ENCODE measurements around the gene IPO9.

The IPO9 gene

DNA sequence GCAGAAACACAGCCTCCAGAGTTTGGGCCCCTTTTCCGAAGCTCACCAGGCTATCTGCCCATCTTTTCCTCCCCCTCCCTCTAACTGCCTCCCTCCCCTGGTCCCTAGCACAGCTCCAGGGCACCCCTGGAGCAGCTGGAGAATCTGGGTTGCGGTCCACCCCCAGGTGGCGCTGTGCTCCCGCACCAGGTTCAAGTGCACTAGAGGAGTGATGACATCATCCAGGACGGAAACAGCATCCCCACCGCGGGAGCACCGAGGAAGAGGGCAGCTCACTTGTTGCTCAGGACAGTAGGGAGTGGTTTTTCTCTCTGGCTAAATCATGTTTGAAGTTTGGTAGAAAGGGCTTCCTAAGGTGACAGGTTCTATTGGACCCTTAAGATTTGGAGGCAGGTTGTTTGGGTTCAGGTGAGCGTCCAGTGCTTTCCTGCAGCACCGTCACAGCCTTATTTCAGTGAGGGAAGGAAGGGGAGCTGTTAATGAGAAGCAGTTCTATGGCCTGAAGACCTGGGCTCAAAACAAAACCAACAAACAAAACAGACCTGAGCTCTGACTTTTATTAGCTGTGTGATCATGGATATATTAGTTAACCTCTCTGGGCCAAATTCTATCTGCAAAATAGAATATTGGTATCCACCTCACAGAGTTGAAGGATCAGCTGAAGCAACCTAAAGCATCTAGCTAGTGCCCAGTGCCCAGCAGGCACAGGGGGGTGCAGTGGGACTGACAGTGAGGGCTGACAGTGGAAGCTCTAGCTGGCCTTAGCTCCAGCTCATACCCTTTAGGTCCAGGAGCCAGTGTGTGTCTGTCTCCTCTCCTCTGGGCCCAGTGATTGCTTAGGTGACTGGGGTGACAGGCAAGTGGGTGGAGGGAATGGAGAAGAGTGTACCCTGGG lies 67.2 kb downstream of the IPO9 start:
- no peak overlapping the region for H3K27ac ChIP-seq
- CTCF ChIA-PET = interaction anchor here (0.5 to 9.3 kb wide), 59 partner anchors 9 to 1320 kb away, joined by 3 to 162 read pairs (median 4); partner anchors contain the start of genes ELF3, IPO9, LMOD1 and RNPEP
- POLR2A ChIA-PET (ENCODE audit: low non-redundant PET) = interaction anchor here (0.6 to 1.5 kb wide), 4 partner anchors 58 to 87 kb away, joined by 3 to 8 read pairs (median 5); no protein-coding TSS in a partner anchor
- TF ChIP-seq, protein P1, sequence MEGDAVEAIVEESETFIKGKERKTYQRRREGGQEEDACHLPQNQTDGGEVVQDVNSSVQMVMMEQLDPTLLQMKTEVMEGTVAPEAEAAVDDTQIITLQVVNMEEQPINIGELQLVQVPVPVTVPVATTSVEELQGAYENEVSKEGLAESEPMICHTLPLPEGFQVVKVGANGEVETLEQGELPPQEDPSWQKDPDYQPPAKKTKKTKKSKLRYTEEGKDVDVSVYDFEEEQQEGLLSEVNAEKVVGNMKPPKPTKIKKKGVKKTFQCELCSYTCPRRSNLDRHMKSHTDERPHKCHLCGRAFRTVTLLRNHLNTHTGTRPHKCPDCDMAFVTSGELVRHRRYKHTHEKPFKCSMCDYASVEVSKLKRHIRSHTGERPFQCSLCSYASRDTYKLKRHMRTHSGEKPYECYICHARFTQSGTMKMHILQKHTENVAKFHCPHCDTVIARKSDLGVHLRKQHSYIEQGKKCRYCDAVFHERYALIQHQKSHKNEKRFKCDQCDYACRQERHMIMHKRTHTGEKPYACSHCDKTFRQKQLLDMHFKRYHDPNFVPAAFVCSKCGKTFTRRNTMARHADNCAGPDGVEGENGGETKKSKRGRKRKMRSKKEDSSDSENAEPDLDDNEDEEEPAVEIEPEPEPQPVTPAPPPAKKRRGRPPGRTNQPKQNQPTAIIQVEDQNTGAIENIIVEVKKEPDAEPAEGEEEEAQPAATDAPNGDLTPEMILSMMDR (conservative IDR thresholded peaks at IDR 0.05; ENCODE audit: low read depth) = peak; percentile 93
- DNase-seq (ENCODE audit: low spot score) = peak; percentile 95

DNA sequence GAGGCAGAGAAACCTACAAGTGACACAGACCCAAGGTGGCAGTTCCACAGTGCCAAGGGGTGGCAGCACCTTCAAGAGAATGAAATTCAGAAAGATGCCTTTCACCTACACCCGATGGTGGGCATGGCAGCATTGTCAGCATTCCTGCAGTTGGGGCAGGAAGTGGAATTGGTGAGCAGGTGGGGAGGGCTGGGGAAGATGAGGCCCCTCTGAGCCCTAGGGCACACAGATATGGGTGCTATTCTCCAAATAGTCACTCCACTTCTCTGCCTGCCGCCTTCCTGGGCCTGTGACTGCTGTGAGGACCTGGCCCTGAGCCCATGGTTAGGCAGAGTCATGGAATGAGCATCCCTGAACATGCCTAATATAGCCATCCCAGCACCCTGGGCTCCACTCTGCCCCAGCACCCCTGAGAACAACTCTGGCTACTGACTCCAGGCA lies 68.0 kb downstream of the IPO9 start:
- DNase-seq (ENCODE audit: low spot score) = no peak
- TF ChIP-seq, protein P1 (conservative IDR thresholded peaks at IDR 0.05; ENCODE audit: low read depth) = no peak
- H3K27ac ChIP-seq = no peak overlapping the region
- POLR2A ChIA-PET (ENCODE audit: low non-redundant PET) = interaction anchor here (1.0 kb wide), 1 partner anchor 57 kb away, joined by 4 read pairs; no protein-coding TSS in a partner anchor
- CTCF ChIA-PET = interaction anchor here (0.7 to 9.3 kb wide), 19 partner anchors 8 to 381 kb away, joined by 3 to 162 read pairs (median 14); partner anchors contain the start of genes IPO9 and LMOD1

DNA sequence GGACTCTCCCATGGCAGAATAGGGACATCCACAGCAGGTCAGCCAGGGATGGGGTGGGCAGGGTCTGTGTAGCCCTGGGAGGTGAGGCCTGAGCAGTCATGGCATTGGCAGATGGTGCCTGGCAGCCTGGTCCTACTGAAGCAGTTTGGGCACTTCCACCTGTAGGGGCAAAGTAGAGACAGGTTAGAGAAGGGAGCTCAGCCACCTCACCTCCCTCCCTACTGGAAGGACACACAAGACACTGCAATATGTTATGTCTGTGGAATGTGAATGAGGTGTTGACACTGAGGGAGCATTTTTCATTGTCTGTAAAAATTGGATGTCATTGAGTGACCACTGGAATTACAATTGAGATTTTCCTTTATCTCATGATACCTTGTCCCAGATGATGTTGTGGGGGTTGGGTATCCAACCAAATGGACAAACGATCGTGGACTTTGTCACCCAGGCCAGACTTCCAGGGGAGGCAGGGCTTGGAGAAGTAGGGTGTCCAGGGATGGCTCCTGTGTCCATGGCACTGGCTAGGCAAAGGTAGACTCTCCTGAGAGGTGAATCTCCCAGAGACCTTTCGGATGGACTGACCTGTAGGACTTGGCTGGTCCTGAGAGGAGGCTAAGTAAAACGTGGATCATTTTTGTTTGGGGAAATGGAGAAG lies 69.4 kb downstream of the IPO9 start:
- POLR2A ChIA-PET (ENCODE audit: low non-redundant PET) = no interaction called here
- CTCF ChIA-PET = interaction anchor here (0.6 to 9.3 kb wide), 4 partner anchors 74 to 264 kb away, joined by 3 to 162 read pairs (median 4); no protein-coding TSS in a partner anchor
- DNase-seq (ENCODE audit: low spot score) = no peak
- H3K27ac ChIP-seq = no peak overlapping the region
- TF ChIP-seq, protein P1 (conservative IDR thresholded peaks at IDR 0.05; ENCODE audit: low read depth) = no peak

DNA sequence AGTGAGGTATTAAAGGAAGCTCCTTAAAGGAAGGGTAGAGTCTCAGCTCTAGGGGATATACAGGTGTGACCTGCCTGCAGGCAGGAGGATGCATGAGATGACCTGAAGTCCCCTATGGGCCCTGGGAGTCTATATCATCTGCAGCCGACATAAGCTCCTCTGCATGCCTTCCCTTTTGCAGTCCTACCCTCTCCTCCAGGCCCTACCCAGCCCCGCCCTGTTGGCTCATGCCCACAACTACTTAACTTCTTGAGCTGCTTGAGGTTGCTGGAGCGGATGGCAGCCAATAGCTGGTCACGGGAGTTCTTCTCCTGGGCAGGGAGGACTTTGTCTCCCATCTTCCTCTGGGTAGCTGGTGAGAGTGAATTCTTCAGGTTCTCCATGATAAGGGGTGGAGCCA lies 70.0 kb downstream of the IPO9 start:
- POLR2A ChIA-PET (ENCODE audit: low non-redundant PET) = no interaction called here
- TF ChIP-seq, protein P1 (conservative IDR thresholded peaks at IDR 0.05; ENCODE audit: low read depth) = no peak
- DNase-seq (ENCODE audit: low spot score) = no peak
- no peak overlapping the region for H3K27ac ChIP-seq
- CTCF ChIA-PET = interaction anchor here (0.6 to 9.3 kb wide), 4 partner anchors 73 to 263 kb away, joined by 3 to 162 read pairs (median 5); no protein-coding TSS in a partner anchor

DNA sequence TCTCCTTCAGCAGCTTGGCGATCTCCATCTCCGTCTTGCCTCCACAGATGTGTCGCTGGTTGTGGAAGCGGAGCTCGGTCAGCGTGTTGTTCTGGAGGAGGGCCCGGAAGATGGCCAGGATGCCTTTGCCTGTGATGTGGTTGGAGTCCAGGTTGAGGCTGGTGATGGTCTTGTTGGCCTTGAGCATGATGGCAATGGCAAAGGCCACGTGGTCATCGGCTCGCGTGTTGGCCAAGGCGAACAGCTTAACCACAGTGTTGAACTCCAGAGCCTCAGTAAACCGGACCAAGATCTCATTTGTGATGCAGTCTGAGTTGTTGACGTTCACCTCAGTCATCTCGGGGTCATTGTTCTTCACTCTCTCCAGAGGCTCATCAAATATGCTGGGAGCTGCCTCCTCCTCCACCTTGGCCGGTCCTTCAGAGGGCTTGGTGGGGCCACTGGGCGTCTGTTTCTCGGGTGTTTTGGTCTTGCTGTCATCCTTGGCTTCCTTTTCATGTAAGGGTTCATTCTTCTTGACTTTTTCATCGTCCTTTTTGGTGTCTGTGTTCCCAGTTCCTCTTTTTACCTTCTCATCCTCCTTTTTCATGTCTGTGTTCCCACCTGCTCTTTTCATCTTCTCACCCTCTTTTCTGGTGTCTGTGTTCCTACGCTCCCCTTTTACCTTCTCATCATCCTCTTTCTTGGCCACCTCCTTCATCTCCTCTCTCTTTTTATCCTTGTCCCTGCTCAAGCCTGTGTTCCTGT lies 70.9 kb downstream of the IPO9 start:
- ChIA-PET CTCF (interaction anchor here (1.2 to 9.3 kb wide), 3 partner anchors 72 to 235 kb away, joined by 3 to 162 read pairs (median 7); no protein-coding TSS in a partner anchor), POLR2A (ENCODE audit: low non-redundant PET) (interaction anchor here (0.6 kb wide), 1 partner anchor 54 kb away, joined by 6 read pairs; no protein-coding TSS in a partner anchor)
- H3K27ac ChIP-seq = no peak overlapping the region
- no peak for DNase-seq (ENCODE audit: low spot score)
- TF ChIP-seq, protein P1 (conservative IDR thresholded peaks at IDR 0.05; ENCODE audit: low read depth) = no peak
